Esophagus muscularis mucosa (tissue), 3 donors: ENCODE measurements around the gene USP10.

Source experiments
- POLR2AphosphoS5 ChIP-seq, 2 donors: sonication (generic); formaldehyde crosslinking; IDR thresholded peaks; one replicate each; pipeline ENCODE4 v1.6.1; 2017; ENCODE audit warnings: antibody characterized with exemption in 2 of 2
- TF ChIP-seq, protein P1 (sequence below), 3 experiments: fragments of 200-600 bp in 2 of 3; fragments of 450-650 bp in 1 of 3; sonication (generic) in 2 of 3; IDR thresholded peaks; one replicate each; pipeline ENCODE4 v1.5.1; 2017 to 2019; ENCODE audit warnings: antibody characterized with exemption in 3 of 3, mild to moderate bottlenecking in 2 of 3, moderate library complexity in 1 of 3

DNA sequence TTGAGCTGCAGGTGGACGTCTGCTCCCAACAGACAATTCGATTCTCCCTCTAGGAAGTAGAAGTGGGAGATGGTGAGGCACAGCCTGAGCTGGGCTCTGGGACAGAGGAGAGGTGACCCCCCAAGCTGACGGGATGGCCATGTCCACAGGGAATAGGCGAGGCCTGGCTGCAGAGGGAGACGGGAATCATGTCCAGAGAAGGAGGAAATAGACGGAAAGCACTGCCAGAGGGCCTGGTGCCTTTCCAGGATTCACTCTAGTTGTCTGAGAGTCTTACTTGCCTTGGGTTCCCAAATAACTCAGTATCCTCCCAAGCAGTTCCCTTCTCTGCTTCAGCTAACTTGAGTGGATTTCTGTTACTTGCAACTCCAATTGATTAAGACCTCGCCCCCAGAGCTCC, 115.7 kb downstream of the USP10 start:
- TF ChIP-seq, protein P1, sequence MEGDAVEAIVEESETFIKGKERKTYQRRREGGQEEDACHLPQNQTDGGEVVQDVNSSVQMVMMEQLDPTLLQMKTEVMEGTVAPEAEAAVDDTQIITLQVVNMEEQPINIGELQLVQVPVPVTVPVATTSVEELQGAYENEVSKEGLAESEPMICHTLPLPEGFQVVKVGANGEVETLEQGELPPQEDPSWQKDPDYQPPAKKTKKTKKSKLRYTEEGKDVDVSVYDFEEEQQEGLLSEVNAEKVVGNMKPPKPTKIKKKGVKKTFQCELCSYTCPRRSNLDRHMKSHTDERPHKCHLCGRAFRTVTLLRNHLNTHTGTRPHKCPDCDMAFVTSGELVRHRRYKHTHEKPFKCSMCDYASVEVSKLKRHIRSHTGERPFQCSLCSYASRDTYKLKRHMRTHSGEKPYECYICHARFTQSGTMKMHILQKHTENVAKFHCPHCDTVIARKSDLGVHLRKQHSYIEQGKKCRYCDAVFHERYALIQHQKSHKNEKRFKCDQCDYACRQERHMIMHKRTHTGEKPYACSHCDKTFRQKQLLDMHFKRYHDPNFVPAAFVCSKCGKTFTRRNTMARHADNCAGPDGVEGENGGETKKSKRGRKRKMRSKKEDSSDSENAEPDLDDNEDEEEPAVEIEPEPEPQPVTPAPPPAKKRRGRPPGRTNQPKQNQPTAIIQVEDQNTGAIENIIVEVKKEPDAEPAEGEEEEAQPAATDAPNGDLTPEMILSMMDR (IDR thresholded peaks at IDR 0.05): no peak
- no peak for TF ChIP-seq POLR2AphosphoS5 (IDR thresholded peaks at IDR 0.05)
